Lung (tissue), 12 donors: ENCODE results near the gene FAM83F. TPM values are rescaled to one million over a fixed set of nuclear protein-coding genes. Genes with fewer than 3 reads are reported as not detected.

Experiments
- ATAC-seq: fragments of 200-7000 bp; cut with Tn5 transposase; one replicate; pipeline ENCODE4 v1.9.1; 2020; ENCODE audit warnings: moderate number of reproducible peaks; ENCODE audit not compliant: insufficient read depth, low FRiP score
- DNase-seq, 3 donors: peaks; one replicate each; pipeline ENCODE4 v3.0.0-alpha.2; 2013 to 2017
- H3K27ac ChIP-seq, 2 donors: one replicate each; pipeline ENCODE4 v1.5.1; 2013; ENCODE audit warnings: mild to moderate bottlenecking in 2 of 2, moderate library complexity in 2 of 2, control low read depth in 1 of 2, inconsistent platforms in 1 of 2, low read depth in 1 of 2, low read length in 1 of 2
- H3K27me3 ChIP-seq, 3 donors: one replicate each; pipeline ENCODE4 v1.5.1; 2013; ENCODE audit warnings: low read length in 2 of 3; ENCODE audit not compliant: control insufficient read depth in 3 of 3, insufficient read depth in 3 of 3
- H3K36me3 ChIP-seq, 4 donors: one replicate each; pipeline ENCODE4 v1.5.1; 2013; ENCODE audit warnings: low read length in 4 of 4, mild to moderate bottlenecking in 1 of 4, moderate library complexity in 1 of 4; ENCODE audit not compliant: control insufficient read depth in 4 of 4, insufficient read depth in 4 of 4
- H3K4me1 ChIP-seq, 5 donors: one replicate each; pipeline ENCODE4 v1.5.1; 2013; ENCODE audit warnings: low read length in 5 of 5, mild to moderate bottlenecking in 2 of 5, moderate library complexity in 1 of 5; ENCODE audit not compliant: control insufficient read depth in 5 of 5, insufficient read depth in 5 of 5
- H3K4me3 ChIP-seq: one replicate; pipeline ENCODE4 v1.5.1; 2013; ENCODE audit warnings: mild to moderate bottlenecking, control low read depth, moderate library complexity
- H3K9ac ChIP-seq, 2 donors: one replicate each; pipeline ENCODE4 v1.5.1; 2013; ENCODE audit warnings: low read length in 2 of 2, control low read depth in 1 of 2; ENCODE audit not compliant: insufficient read depth in 1 of 2
- H3K9me3 ChIP-seq, 4 donors: one replicate each; pipeline ENCODE4 v1.5.1; 2013; ENCODE audit warnings: low read length in 3 of 4, mild to moderate bottlenecking in 1 of 4, moderate library complexity in 1 of 4; ENCODE audit not compliant: control insufficient read depth in 4 of 4, insufficient read depth in 3 of 4
- WGBS, 2 donors: extraction: QIAGEN DNeasy Blood & Tissue Kit; methylation state at CpG; one replicate each; pipeline ENCODE4 v1.1.7; 2013; 5-methylcytosine and 5-hydroxymethylcytosine counted together
- polyA plus RNA-seq, 2 donors: library from polyadenylated mRNA; stranded (reverse); fragments of 200-250 nt; gene quantifications; one replicate each; pipeline ENCODE4 v1.2.1, GENCODE V29; 2013
- total RNA-seq, 2 donors: library from RNA; depleted of rRNA in 1 of 2; stranded (reverse); fragments of >200 nt in 1 of 2; gene quantifications; one replicate each; pipeline ENCODE4 v1.2.1, GENCODE V29; 2014 to 2021
- TF ChIP-seq, protein P1 (sequence below): IDR thresholded peaks from 2 replicates; pipeline ENCODE4 v1.5.1; 2012; ENCODE audit warnings: mild to moderate bottlenecking; ENCODE audit errors: control extremely low read depth, extremely low read depth
- donor health status: control.
- donor health status: control.
- donor health status: Bipolar disorder and iron deficiency.
- donor health status: healthy.
- donor health status: DM: yes; HTN: yes; CAD: no.

The FAM83F gene
- total and polyA plus RNA-seq, 4 donors, result 0.53 to 3.0 (median 0.94) TPM

DNA sequence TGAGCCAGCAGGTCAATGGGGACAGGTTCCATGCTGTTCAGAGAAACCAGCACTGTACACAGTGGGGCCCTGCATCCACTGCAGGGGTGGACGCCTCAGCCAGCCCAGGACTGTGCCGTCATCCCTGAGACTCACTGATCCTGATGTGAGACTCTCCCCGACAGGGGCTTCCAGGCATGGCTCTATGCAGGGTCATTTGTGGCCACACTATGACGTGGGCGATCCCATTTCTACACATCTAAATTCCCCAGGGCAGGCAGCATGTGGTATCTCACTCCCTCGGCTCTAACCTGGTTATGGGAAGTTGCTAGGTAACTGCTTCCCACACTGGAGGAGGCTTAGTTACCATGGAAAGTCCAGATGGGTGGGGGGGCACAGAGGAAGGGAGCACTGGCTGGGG lies 14.2 kb upstream of the FAM83F start:
- Histone ChIP-seq H3K36me3 (no peaks in the 10 kb centered on the region), H3K27ac (no peak overlapping the region), H3K27me3 (peaks cover 0 to 45% (median 4%) of the 10 kb centered on the region in 3 donors), H3K4me1 (no peaks in the 10 kb centered on the region), H3K4me3 (no peak overlapping the region), H3K9me3 (peaks cover 0 to 6% (median 0%) of the 10 kb centered on the region in 4 donors), H3K9ac (no peak overlapping the region)
- no peak for DNase-seq
- 74 to 84% methylated on average over 6 of the region's 6 CpGs for WGBS, 2 donors
- TF ChIP-seq, protein P1, sequence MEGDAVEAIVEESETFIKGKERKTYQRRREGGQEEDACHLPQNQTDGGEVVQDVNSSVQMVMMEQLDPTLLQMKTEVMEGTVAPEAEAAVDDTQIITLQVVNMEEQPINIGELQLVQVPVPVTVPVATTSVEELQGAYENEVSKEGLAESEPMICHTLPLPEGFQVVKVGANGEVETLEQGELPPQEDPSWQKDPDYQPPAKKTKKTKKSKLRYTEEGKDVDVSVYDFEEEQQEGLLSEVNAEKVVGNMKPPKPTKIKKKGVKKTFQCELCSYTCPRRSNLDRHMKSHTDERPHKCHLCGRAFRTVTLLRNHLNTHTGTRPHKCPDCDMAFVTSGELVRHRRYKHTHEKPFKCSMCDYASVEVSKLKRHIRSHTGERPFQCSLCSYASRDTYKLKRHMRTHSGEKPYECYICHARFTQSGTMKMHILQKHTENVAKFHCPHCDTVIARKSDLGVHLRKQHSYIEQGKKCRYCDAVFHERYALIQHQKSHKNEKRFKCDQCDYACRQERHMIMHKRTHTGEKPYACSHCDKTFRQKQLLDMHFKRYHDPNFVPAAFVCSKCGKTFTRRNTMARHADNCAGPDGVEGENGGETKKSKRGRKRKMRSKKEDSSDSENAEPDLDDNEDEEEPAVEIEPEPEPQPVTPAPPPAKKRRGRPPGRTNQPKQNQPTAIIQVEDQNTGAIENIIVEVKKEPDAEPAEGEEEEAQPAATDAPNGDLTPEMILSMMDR, result no peak
- no peak for ATAC-seq

DNA sequence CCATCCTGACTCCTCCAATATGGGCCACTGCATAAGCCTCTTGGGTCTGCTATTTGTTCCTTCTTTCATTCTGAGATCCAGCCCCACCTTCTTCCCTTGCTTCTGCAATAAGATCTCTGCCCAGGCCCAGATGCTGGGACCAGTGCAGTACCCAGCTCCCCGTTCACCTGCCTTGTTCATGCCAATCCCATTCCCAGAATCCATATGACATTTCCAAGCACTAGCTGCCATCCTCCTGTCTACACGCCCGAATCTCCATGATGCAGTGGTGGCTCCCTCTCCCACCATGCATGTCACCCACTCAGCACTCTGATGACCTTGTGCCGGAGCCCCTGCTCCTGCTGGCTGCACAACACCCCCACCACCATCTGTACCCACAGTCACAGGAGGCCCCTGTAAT lies 11.4 kb upstream of the FAM83F start:
- ATAC-seq (no peak), DNase-seq (no peak)
- no peak overlapping the region for H3K27ac ChIP-seq

DNA sequence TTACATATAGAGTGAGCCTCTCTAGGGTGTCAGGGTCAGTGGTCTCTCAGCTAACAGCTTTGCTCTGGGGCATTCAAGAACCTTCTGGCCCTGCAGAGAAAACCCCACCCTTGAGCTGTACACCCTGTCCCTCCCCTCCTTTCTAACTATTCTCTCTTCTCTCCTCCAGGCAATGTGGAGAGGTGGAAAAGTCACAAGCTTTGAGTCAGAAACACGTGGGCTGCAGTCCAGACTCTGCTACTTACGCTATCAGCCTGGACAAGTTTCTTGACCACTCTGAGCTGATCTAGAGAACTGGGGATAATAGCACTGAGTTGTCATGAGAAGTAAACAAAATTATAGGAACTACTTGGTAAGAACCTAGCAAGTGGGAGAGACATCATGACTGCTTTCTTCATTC lies 10.7 kb upstream of the FAM83F start:
- no peak overlapping the region for H3K4me3 ChIP-seq
- TF ChIP-seq, protein P1, result no peak
- no peaks in the 10 kb centered on the region for H3K36me3 ChIP-seq
- no peak overlapping the region for H3K9ac ChIP-seq
- 76% methylated on average over 2 of the region's 2 CpGs for WGBS, 2 donors
- H3K27me3 ChIP-seq, result peaks cover 0 to 38% (median 2%) of the 10 kb centered on the region in 3 donors
- H3K9me3 ChIP-seq, result peaks cover 0 to 4% (median 0%) of the 10 kb centered on the region in 4 donors
- DNase-seq (no peak), ATAC-seq (no peak)
- no peak overlapping the region for H3K27ac ChIP-seq
- H3K4me1 ChIP-seq, result no peaks in the 10 kb centered on the region

More for the DNA sequence above, 11.4 kb upstream of the FAM83F start:
- Histone ChIP-seq H3K9me3 (peaks cover 0 to 4% (median 0%) of the 10 kb centered on the region in 4 donors), H3K9ac (no peak overlapping the region), H3K4me3 (no peak overlapping the region), H3K36me3 (no peaks in the 10 kb centered on the region), H3K4me1 (no peaks in the 10 kb centered on the region), H3K27me3 (peaks cover 0 to 35% (median 2%) of the 10 kb centered on the region in 3 donors)
- WGBS, 2 donors, result 91 to 97% methylated on average over 4 of the region's 4 CpGs
- TF ChIP-seq, protein P1, result no peak

DNA sequence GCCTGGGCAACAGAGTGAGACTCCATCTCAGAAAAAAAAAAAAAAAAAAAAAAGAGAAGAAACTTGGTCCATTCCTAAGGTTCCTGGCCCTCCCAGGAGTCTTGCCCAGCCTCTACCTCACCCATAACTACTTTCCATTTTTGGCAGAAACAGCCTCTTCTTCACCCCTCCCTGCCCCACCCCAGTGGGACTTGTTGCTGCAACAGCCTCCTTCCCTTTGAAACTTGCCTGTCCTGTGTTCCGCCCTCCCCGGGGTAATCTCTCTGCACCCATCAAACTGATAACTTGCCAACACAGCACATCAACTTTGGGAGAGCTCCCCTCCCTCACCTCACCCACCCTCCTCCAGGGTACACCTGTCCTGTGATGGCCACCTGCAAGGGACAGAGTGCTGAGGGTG lies 10.0 kb upstream of the FAM83F start:
- H3K4me3 ChIP-seq, result no peak overlapping the region
- peaks cover 0 to 4% (median 0%) of the 10 kb centered on the region in 4 donors for H3K9me3 ChIP-seq
- no peaks in the 10 kb centered on the region for H3K36me3 ChIP-seq
- no peak overlapping the region for H3K9ac ChIP-seq
- H3K4me1 ChIP-seq, result no peaks in the 10 kb centered on the region
- H3K27ac ChIP-seq, result no peak overlapping the region
- no peak for DNase-seq
- ATAC-seq, result no peak
- 84 to 94% methylated on average over 2 of the region's 2 CpGs for WGBS, 2 donors
- H3K27me3 ChIP-seq, result peaks cover 0 to 40% (median 7%) of the 10 kb centered on the region in 3 donors
- TF ChIP-seq, protein P1, result no peak
